SIG-M5 treated with dmso at 0.1 percent for 504 hours (cell line): ENCODE measurements around the gene TRAF7.
A peak's percentile ranks its signal among the peaks of the same experiment; 100 is the strongest.

Experiments
- DNase-seq: peaks from one replicate; lab custom pipeline; 2025; ENCODE audit not compliant: unreplicated experiment; lab: John Stamatoyannopoulos, UW

Gene TRAF7

GRCh38 chr16:2180962-2181923 lies 25.7 kb downstream of the TRAF7 start:
- no peak for DNase-seq

- no peak for DNase-seq
Observed at GRCh38 chr16:2181952-2182351, 26.4 kb downstream of the TRAF7 start.

- no peak for DNase-seq
Observed at GRCh38 chr16:2183671-2184070, 28.1 kb downstream of the TRAF7 start.

GRCh38 chr16:2184346-2184745 lies 28.8 kb downstream of the TRAF7 start:
- DNase-seq: no peak

GRCh38 chr16:2184962-2185361 lies 29.4 kb downstream of the TRAF7 start:
- no peak for DNase-seq

GRCh38 chr16:2186064-2186463 lies 30.5 kb downstream of the TRAF7 start:
- DNase-seq: no peak

GRCh38 chr16:2186505-2186904 lies 30.9 kb downstream of the TRAF7 start:
- no peak for DNase-seq

GRCh38 chr16:2187212-2187611 lies 31.6 kb downstream of the TRAF7 start:
- DNase-seq: no peak

- no peak for DNase-seq
Observed at GRCh38 chr16:2188395-2188794, 32.8 kb downstream of the TRAF7 start.

GRCh38 chr16:2189252-2189893 lies 33.8 kb downstream of the TRAF7 start:
- no peak for DNase-seq

- DNase-seq: no peak
Observed at GRCh38 chr16:2190002-2190658, 34.5 kb downstream of the TRAF7 start.

GRCh38 chr16:2190659-2191445 lies 35.3 kb downstream of the TRAF7 start:
- DNase-seq: no peak

GRCh38 chr16:2191446-2191706 lies 35.8 kb downstream of the TRAF7 start:
- DNase-seq: no peak

- DNase-seq: no peak
Observed at GRCh38 chr16:2194166-2194834, 38.7 kb downstream of the TRAF7 start.

GRCh38 chr16:2194852-2195321 lies 39.3 kb downstream of the TRAF7 start:
- DNase-seq: peak; percentile 30

- DNase-seq: no peak
Observed at GRCh38 chr16:2195322-2196161, 40.0 kb downstream of the TRAF7 start.

GRCh38 chr16:2196162-2196980 lies 40.8 kb downstream of the TRAF7 start, which contains the start of gene CASKIN1:
CASKIN1 (minus strand) TSS chr16:2196605; CDS start chr16:2196432, 173 bp downstream.
- no peak for DNase-seq

- DNase-seq: no peak
Observed at GRCh38 chr16:2196981-2197511, 41.5 kb downstream of the TRAF7 start.
